SK-N-SH (cell line): ENCODE results near the gene NEURL3. TPM values are rescaled to one million over a fixed set of nuclear protein-coding genes. Genes with fewer than 3 reads are reported as not detected.

Experiments used
- CTCF ChIA-PET: fragments of 300-600, 350-600 bp; formaldehyde crosslinking; extraction: SDS; loops from one replicate; lab custom pipeline; 2021; lab: Yijun Ruan, JAX
- POLR2A ChIA-PET: fragments of 350-600 bp; sonication (Branson Sonifier 250); formaldehyde crosslinking; extraction: SDS; loops from one replicate; lab custom pipeline; 2020; ENCODE audit warnings: antibody characterized with exemption, inconsistent platforms; lab: Yijun Ruan, JAX
- DNase-seq: peaks from one replicate; pipeline ENCODE4 v3.0.0; 2012
- H2AFZ ChIP-seq: fragments of 200-600 bp; sonication (generic); 2 replicates; pipeline ENCODE4 v1.8.1; 2016; ENCODE audit warnings: antibody characterized with exemption, mild to moderate bottlenecking, low read depth
- H3F3A ChIP-seq: fragments of 200-600 bp; sonication (generic); replicated peaks from 2 replicates; pipeline ENCODE3; 2016; ENCODE audit warnings: antibody characterized with exemption, mild to moderate bottlenecking; ENCODE audit not compliant: insufficient read depth
- H3K27ac ChIP-seq, 2 experiments: fragments of 200-500 bp in 1 of 2; fragments of 200-600 bp in 1 of 2; sonication (Bioruptor generic) in 1 of 2; sonication (generic), shearing (Covaris generic) in 1 of 2; 2 replicates each; pipeline versions ENCODE4 v1.5.1 to v1.6.1; 2014 to 2016; ENCODE audit warnings: low read depth in 2 of 2, inconsistent platforms in 1 of 2, low read length in 1 of 2, mild to moderate bottlenecking in 1 of 2, mixed read lengths in 1 of 2
- H3K27me3 ChIP-seq: fragments of 200-600 bp; sonication (generic), shearing (Covaris generic); 2 replicates; pipeline ENCODE4 v1.6.1; 2016; ENCODE audit warnings: mixed run types; ENCODE audit not compliant: insufficient read depth
- H3K36me3 ChIP-seq, 2 experiments: fragments of 200-500 bp in 1 of 2; fragments of 200-600 bp in 1 of 2; sonication (Bioruptor generic) in 1 of 2; sonication (generic) in 1 of 2; replicated peaks in 1 of 2; 2 replicates each; pipeline versions ENCODE3 to v1.5.1; 2014 to 2016; ENCODE audit warnings: low read length in 1 of 2, mild to moderate bottlenecking in 1 of 2; ENCODE audit not compliant: insufficient read depth in 2 of 2, control insufficient read depth in 1 of 2
- H3K4me1 ChIP-seq, 2 experiments: fragments of 200-500 bp in 1 of 2; fragments of 200-600 bp in 1 of 2; sonication (Bioruptor generic) in 1 of 2; sonication (generic), shearing (Covaris generic) in 1 of 2; 2 replicates each; pipeline versions ENCODE4 v1.5.1 to v1.6.1; 2014 to 2016; ENCODE audit warnings: low read depth in 1 of 2, low read length in 1 of 2, mixed run types in 1 of 2; ENCODE audit not compliant: insufficient read depth in 2 of 2, control insufficient read depth in 1 of 2
- H3K4me2 ChIP-seq: fragments of 200-600 bp; sonication (generic), shearing (Covaris generic); 2 replicates; pipeline ENCODE4 v1.6.1; 2017; ENCODE audit warnings: mixed run types
- H3K4me3 ChIP-seq, 2 experiments: fragments of 200-500 bp in 1 of 2; fragments of 200-600 bp in 1 of 2; sonication (Bioruptor generic) in 1 of 2; sonication (generic), shearing (Covaris generic) in 1 of 2; 2 replicates each; pipeline versions ENCODE4 v1.5.1 to v1.8.1; 2014 to 2016; ENCODE audit warnings: low read depth in 2 of 2, inconsistent platforms in 1 of 2, low read length in 1 of 2, mild to moderate bottlenecking in 1 of 2, mixed read lengths in 1 of 2, moderate library complexity in 1 of 2
- H3K79me2 ChIP-seq: fragments of 200-600 bp; sonication (generic); 2 replicates; pipeline ENCODE4 v1.8.1; 2017; ENCODE audit warnings: mild to moderate bottlenecking; ENCODE audit not compliant: insufficient read depth
- H3K9ac ChIP-seq: fragments of 200-600 bp; sonication (generic); 2 replicates; pipeline ENCODE4 v1.6.1; 2017; ENCODE audit warnings: mixed run types
- H3K9me2 ChIP-seq: fragments of 200-600 bp; sonication (generic); 2 replicates; pipeline ENCODE4 v1.6.1; 2017; ENCODE audit warnings: mixed run types
- H3K9me3 ChIP-seq: fragments of 200-600 bp; sonication (generic); 2 replicates; pipeline ENCODE4 v1.6.1; 2017; ENCODE audit warnings: mixed run types, mild to moderate bottlenecking, moderate library complexity
- H4K20me1 ChIP-seq: fragments of 200-600 bp; sonication (generic); 2 replicates; pipeline ENCODE4 v1.6.1; 2017; ENCODE audit warnings: mild to moderate bottlenecking, mixed run types; ENCODE audit not compliant: insufficient read depth
- CTCF ChIP-seq: fragments of 200-600 bp; sonication (generic); IDR thresholded peaks from 2 replicates; pipeline ENCODE4 v1.6.1; 2017; ENCODE audit warnings: antibody characterized with exemption, mild to moderate bottlenecking, moderate library complexity
- ELF1 ChIP-seq: IDR thresholded peaks from 2 replicates; pipeline ENCODE4 v1.4.0; 2012
- EP300 ChIP-seq, 2 experiments: IDR thresholded peaks; 2 replicates each; pipeline versions ENCODE4 v1.4.0 to v1.6.1; 2012; ENCODE audit warnings: borderline replicate concordance in 1 of 2, low read depth in 1 of 2, low read length in 1 of 2
- EZH2phosphoT487 ChIP-seq: fragments of 200-600 bp; sonication (generic); IDR thresholded peaks from 2 replicates; pipeline ENCODE4 v1.6.1; 2017; ENCODE audit warnings: low read depth, mixed run types, mild to moderate bottlenecking, antibody characterized with exemption, moderate library complexity, borderline replicate concordance
- GATA2 ChIP-seq: sonication (generic); formaldehyde crosslinking; IDR thresholded peaks from 2 replicates; pipeline ENCODE4 v1.5.0; 2020; ENCODE audit warnings: mild to moderate bottlenecking, missing genetic modification reagents
- MEF2A ChIP-seq: IDR thresholded peaks from 2 replicates; pipeline ENCODE4 v1.4.0; 2012; ENCODE audit warnings: low read depth, borderline replicate concordance
- MXI1 ChIP-seq: IDR thresholded peaks from 2 replicates; pipeline ENCODE4 v1.6.1; 2012; ENCODE audit warnings: mild to moderate bottlenecking, low read depth, low read length, improper control_type of control experiment
- NFIC ChIP-seq: IDR thresholded peaks from 2 replicates; pipeline ENCODE4 v1.4.0; 2012; ENCODE audit warnings: borderline replicate concordance
- NRF1 ChIP-seq: IDR thresholded peaks from 2 replicates; pipeline ENCODE4 v1.6.1; 2012; ENCODE audit warnings: low read depth, mild to moderate bottlenecking, low read length
- RCOR1 ChIP-seq: fragments of 150-350 bp; IDR thresholded peaks from 2 replicates; pipeline ENCODE4 v1.6.1; 2017; ENCODE audit warnings: antibody characterized with exemption, low read length
- RFX5 ChIP-seq: IDR thresholded peaks from 2 replicates; pipeline ENCODE4 v1.6.1; 2012; ENCODE audit warnings: mild to moderate bottlenecking, improper control_type of control experiment, low read length
- SIN3A ChIP-seq: IDR thresholded peaks from 2 replicates; pipeline ENCODE4 v1.6.1; 2012; ENCODE audit warnings: low read depth, mild to moderate bottlenecking, low read length, moderate library complexity, borderline replicate concordance
- USF2 ChIP-seq: fragments of 150-350 bp; IDR thresholded peaks from 2 replicates; pipeline ENCODE4 v1.6.1; 2017; ENCODE audit warnings: antibody characterized with exemption, low read length, low read depth, borderline replicate concordance
- YY1 ChIP-seq: IDR thresholded peaks from 2 replicates; pipeline ENCODE4 v1.4.0; 2012; ENCODE audit warnings: low read depth, mild to moderate bottlenecking
- WGBS: methylation state at CpG from one replicate; pipeline ENCODE4 v1.1.6; 2017; ENCODE audit warnings: low lambda C conversion rate; 5-methylcytosine and 5-hydroxymethylcytosine counted together
- polyA plus RNA-seq, 3 experiments: library from polyadenylated mRNA; depleted of rRNA; stranded (reverse); fragments of >200 nt; gene quantifications; 2 replicates each; pipeline ENCODE4 v1.2.3, GENCODE V29; 2012
- TF ChIP-seq, protein P1 (sequence below): IDR thresholded peaks from 2 replicates; pipeline ENCODE4; 2012
- TF ChIP-seq, protein P2 (sequence below): IDR thresholded peaks from 2 replicates; pipeline ENCODE4 v1.4.0; 2012; ENCODE audit warnings: low read depth, borderline replicate concordance

NEURL3 gene
- polyA plus RNA-seq, 1 of the 3 experiments (the other 2 are of a cell fraction) = 0.08 TPM

DNA sequence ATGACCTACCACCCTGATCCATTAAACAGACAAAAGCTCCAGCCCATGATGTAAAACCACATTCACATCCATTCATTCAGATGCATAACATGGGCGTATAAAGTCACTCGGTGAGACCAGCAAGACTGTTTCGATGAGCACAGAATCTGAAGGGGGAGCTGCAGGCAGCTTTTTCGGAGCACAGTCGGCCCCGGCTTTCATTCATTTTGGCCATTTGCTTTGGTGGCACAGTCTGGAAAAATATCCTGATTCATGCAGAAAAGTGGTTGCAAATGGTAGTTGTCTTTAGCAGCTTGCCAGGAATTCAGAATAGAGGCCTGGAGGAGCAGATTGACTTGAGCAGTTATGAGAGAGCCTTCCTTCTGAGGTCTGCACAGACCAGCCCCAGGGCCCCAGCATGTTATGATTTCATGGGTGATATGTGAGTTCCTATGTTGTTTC, 42.6 kb upstream of the NEURL3 start:
- Histone ChIP-seq H3K4me3 (no peak overlapping the region), H3K4me2 (no peak overlapping the region), H3K27me3 (no peaks in the 10 kb centered on the region), H3K79me2 (peaks cover 2% of the 10 kb centered on the region; the same call in 1 of the 2 replicates), H3F3A (peaks cover 6% of the 10 kb centered on the region), H3K4me1 (no peaks in the 10 kb centered on the region), H2AFZ (no peak overlapping the region), H3K9me3 (no peaks in the 10 kb centered on the region), H4K20me1 (no peaks in the 10 kb centered on the region), H3K36me3 (peaks cover 2 to 6% of the 10 kb centered on the region in 2 experiments), H3K27ac (no peak overlapping the region), H3K9me2 (no peaks in the 10 kb centered on the region), H3K9ac (no peak overlapping the region)
- no peak for DNase-seq
- 94% methylated on average over 6 of the region's 6 CpGs for WGBS
- POLR2A ChIA-PET = interaction anchor here (0.6 to 1.4 kb wide), 2 partner anchors 10 to 68 kb away, joined by 3 to 5 read pairs; no protein-coding TSS in a partner anchor
- CTCF ChIA-PET = interaction anchor here (1.2 to 1.7 kb wide), 5 partner anchors 9 to 141 kb away, joined by 3 to 8 read pairs (median 4); no protein-coding TSS in a partner anchor
- TF ChIP-seq MXI1 = no peak
- TF ChIP-seq EZH2phosphoT487 = no peak
- TF ChIP-seq, protein P1, sequence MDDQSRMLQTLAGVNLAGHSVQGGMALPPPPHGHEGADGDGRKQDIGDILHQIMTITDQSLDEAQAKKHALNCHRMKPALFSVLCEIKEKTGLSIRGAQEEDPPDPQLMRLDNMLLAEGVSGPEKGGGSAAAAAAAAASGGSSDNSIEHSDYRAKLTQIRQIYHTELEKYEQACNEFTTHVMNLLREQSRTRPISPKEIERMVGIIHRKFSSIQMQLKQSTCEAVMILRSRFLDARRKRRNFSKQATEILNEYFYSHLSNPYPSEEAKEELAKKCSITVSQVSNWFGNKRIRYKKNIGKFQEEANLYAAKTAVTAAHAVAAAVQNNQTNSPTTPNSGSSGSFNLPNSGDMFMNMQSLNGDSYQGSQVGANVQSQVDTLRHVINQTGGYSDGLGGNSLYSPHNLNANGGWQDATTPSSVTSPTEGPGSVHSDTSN = no peak
- TF ChIP-seq MEF2A = no peak
- no peak for TF ChIP-seq CTCF

GRCh38 chr2:96547203-96547641, 42.1 kb upstream of the NEURL3 start:
- H3K4me2 ChIP-seq = no peak overlapping the region
- CTCF ChIA-PET = interaction anchor here (1.1 to 1.5 kb wide), 3 partner anchors 8 to 38 kb away, joined by 3 to 4 read pairs (median 3); no protein-coding TSS in a partner anchor

More at GRCh38 chr2:96547203-96547641, 42.1 kb upstream of the NEURL3 start:
- DNase-seq = no peak
- Histone ChIP-seq H3K79me2 (peaks cover 2% of the 10 kb centered on the region; the same call in 1 of the 2 replicates), H2AFZ (no peak overlapping the region), H3K36me3 (peaks cover 2 to 6% of the 10 kb centered on the region in 2 experiments), H3F3A (peaks cover 6% of the 10 kb centered on the region), H3K9me3 (no peaks in the 10 kb centered on the region), H3K9ac (no peak overlapping the region), H3K9me2 (no peaks in the 10 kb centered on the region), H3K4me1 (no peaks in the 10 kb centered on the region), H4K20me1 (no peaks in the 10 kb centered on the region), H3K27me3 (no peaks in the 10 kb centered on the region), H3K4me3 (no peak overlapping the region), H3K27ac (no peak overlapping the region)
- POLR2A ChIA-PET = interaction anchor here (1.4 kb wide), 1 partner anchor 9 kb away, joined by 3 read pairs; no protein-coding TSS in a partner anchor
- TF ChIP-seq, protein P2, sequence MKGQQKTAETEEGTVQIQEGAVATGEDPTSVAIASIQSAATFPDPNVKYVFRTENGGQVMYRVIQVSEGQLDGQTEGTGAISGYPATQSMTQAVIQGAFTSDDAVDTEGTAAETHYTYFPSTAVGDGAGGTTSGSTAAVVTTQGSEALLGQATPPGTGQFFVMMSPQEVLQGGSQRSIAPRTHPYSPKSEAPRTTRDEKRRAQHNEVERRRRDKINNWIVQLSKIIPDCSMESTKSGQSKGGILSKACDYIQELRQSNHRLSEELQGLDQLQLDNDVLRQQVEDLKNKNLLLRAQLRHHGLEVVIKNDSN = no peak
- TF ChIP-seq RFX5 (no peak), SIN3A (no peak), NFIC (no peak), EP300 (IDR thresholded peaks at IDR 0.05; ENCODE audit: borderline replicate concordance in 1 of 2, low read depth in 1 of 2, low read length in 1 of 2) (no peak), NRF1 (no peak), YY1 (no peak), RCOR1 (no peak), GATA2 (CRISPR knock-in tag) (no peak), ELF1 (no peak), USF2 (no peak), MXI1 (no peak)
- WGBS = 90% methylated on average over 7 of the region's 7 CpGs
